Effector memory CD8-positive, alpha-beta T cell (primary cell): ENCODE data around the gene NTSR1.

Experiments
- ATAC-seq: fragments of 150-1000 bp; cut with Tn5 transposase; replicated peaks from 2 replicates; pipeline ENCODE4 v1.10.0; 2021; ENCODE audit warnings: mild to moderate bottlenecking, moderate library complexity
- DNase-seq, 3 experiments: peaks; one replicate each; pipeline ENCODE4 v3.0.0; 2021
- H3K27ac Mint-ChIP-seq, 2 donors: one replicate each; pipeline ENCODE4 v1.8.0; 2022; ENCODE audit warnings: mild to moderate bottlenecking in 2 of 2, mixed read lengths in 2 of 2, moderate library complexity in 2 of 2
- H3K27me3 Mint-ChIP-seq, 2 donors: one replicate each; pipeline ENCODE4 v1.8.0; 2022; ENCODE audit warnings: mixed read lengths in 2 of 2
- H3K36me3 Mint-ChIP-seq: one replicate; pipeline ENCODE4 v1.8.0; 2022; ENCODE audit warnings: mild to moderate bottlenecking, moderate library complexity, mixed read lengths; ENCODE audit not compliant: insufficient read depth
- H3K4me1 Mint-ChIP-seq, 2 donors: one replicate each; pipeline ENCODE4 v1.8.0; 2022; ENCODE audit warnings: low read depth in 2 of 2, mixed read lengths in 2 of 2
- H3K4me3 Mint-ChIP-seq, 2 donors: one replicate each; pipeline ENCODE4 v1.8.0; 2022; ENCODE audit warnings: mild to moderate bottlenecking in 2 of 2, mixed read lengths in 2 of 2, moderate library complexity in 2 of 2
- H3K9me3 Mint-ChIP-seq, 2 donors: one replicate each; pipeline ENCODE4 v1.8.0; 2022; ENCODE audit warnings: mixed read lengths in 2 of 2

Gene NTSR1

GRCh38 chr20:62722627-62723026, 14.0 kb downstream of the NTSR1 start:
- ATAC-seq, result no peak
- DNase-seq, result no peak
- peaks cover 5 to 13% of the 10 kb centered on the region in 2 donors for H3K9me3 Mint-ChIP-seq
- H3K4me1 Mint-ChIP-seq, result no peaks in the 10 kb centered on the region
- H3K4me3 Mint-ChIP-seq, result no peak overlapping the region
- H3K36me3 Mint-ChIP-seq, result no peaks in the 10 kb centered on the region
- peaks cover 0 to 35% of the 10 kb centered on the region in 2 donors for H3K27me3 Mint-ChIP-seq
- H3K27ac Mint-ChIP-seq, result no peak overlapping the region

GRCh38 chr20:62723351-62723750, 14.7 kb downstream of the NTSR1 start:
- no peak overlapping the region for H3K27ac Mint-ChIP-seq
- ATAC-seq (no peak), DNase-seq (no peak)
- peaks cover 0 to 2% of the 10 kb centered on the region in 2 donors for H3K4me1 Mint-ChIP-seq
- H3K9me3 Mint-ChIP-seq, result peaks cover 5 to 13% of the 10 kb centered on the region in 2 donors
- H3K27me3 Mint-ChIP-seq, result peaks cover 0 to 35% of the 10 kb centered on the region in 2 donors
- H3K36me3 Mint-ChIP-seq, result no peaks in the 10 kb centered on the region
- H3K4me3 Mint-ChIP-seq, result no peak overlapping the region

GRCh38 chr20:62723768-62724450, 15.3 kb downstream of the NTSR1 start:
- Mint-ChIP-seq H3K36me3 (no peaks in the 10 kb centered on the region), H3K27me3 (peaks cover 0 to 35% of the 10 kb centered on the region in 2 donors), H3K27ac (no peak overlapping the region), H3K4me1 (peaks cover 0 to 4% of the 10 kb centered on the region in 2 donors), H3K4me3 (no peak overlapping the region), H3K9me3 (peaks cover 5 to 13% of the 10 kb centered on the region in 2 donors)
- ATAC-seq, result no peak
- no peak for DNase-seq

GRCh38 chr20:62724692-62725595, 16.3 kb downstream of the NTSR1 start:
- ATAC-seq, result no peak
- peaks cover 0 to 35% of the 10 kb centered on the region in 2 donors for H3K27me3 Mint-ChIP-seq
- H3K36me3 Mint-ChIP-seq, result no peaks in the 10 kb centered on the region
- H3K9me3 Mint-ChIP-seq, result peaks cover 5 to 13% of the 10 kb centered on the region in 2 donors
- peaks cover 0 to 6% of the 10 kb centered on the region in 2 donors for H3K4me1 Mint-ChIP-seq
- H3K4me3 Mint-ChIP-seq, result no peak overlapping the region
- DNase-seq, result no peak
- no peak overlapping the region for H3K27ac Mint-ChIP-seq

- peaks cover 0 to 35% of the 10 kb centered on the region in 2 donors for H3K27me3 Mint-ChIP-seq
- H3K4me1 Mint-ChIP-seq, result peaks cover 0 to 6% of the 10 kb centered on the region in 2 donors
Measured at GRCh38 chr20:62725596-62726268, 17.1 kb downstream of the NTSR1 start.

GRCh38 chr20:62726276-62726675, 17.6 kb downstream of the NTSR1 start:
- H3K4me3 Mint-ChIP-seq, result no peak overlapping the region
- H3K4me1 Mint-ChIP-seq, result peaks cover 0 to 6% of the 10 kb centered on the region in 2 donors
- peaks cover 0 to 35% of the 10 kb centered on the region in 2 donors for H3K27me3 Mint-ChIP-seq
- DNase-seq (no peak), ATAC-seq (no peak)
- H3K27ac Mint-ChIP-seq, result peak overlapping the region in 1 of 2 donors; percentile 67
- no peaks in the 10 kb centered on the region for H3K36me3 Mint-ChIP-seq
- peaks cover 5 to 13% of the 10 kb centered on the region in 2 donors for H3K9me3 Mint-ChIP-seq

More at GRCh38 chr20:62725596-62726268, 17.1 kb downstream of the NTSR1 start:
- DNase-seq (no peak), ATAC-seq (no peak)
- Mint-ChIP-seq H3K9me3 (peaks cover 5 to 13% of the 10 kb centered on the region in 2 donors), H3K27ac (no peak overlapping the region), H3K36me3 (no peaks in the 10 kb centered on the region), H3K4me3 (no peak overlapping the region)

GRCh38 chr20:62726716-62727583, 18.3 kb downstream of the NTSR1 start:
- Mint-ChIP-seq H3K27me3 (peaks cover 0 to 32% of the 10 kb centered on the region in 2 donors), H3K4me3 (no peak overlapping the region), H3K9me3 (peaks cover 3 to 7% of the 10 kb centered on the region in 2 donors), H3K27ac (peak overlapping the region in 1 of 2 donors; percentile 67), H3K4me1 (peaks cover 0 to 6% of the 10 kb centered on the region in 2 donors), H3K36me3 (no peaks in the 10 kb centered on the region)
- DNase-seq (no peak), ATAC-seq (no peak)

- Mint-ChIP-seq H3K4me1 (peaks cover 0 to 8% of the 10 kb centered on the region in 2 donors), H3K27me3 (peaks cover 0 to 25% of the 10 kb centered on the region in 2 donors), H3K9me3 (peaks cover 0 to under 1% of the 10 kb centered on the region in 2 donors), H3K27ac (no peak overlapping the region), H3K36me3 (no peaks in the 10 kb centered on the region), H3K4me3 (no peak overlapping the region)
- ATAC-seq (no peak), DNase-seq (no peak)
Measured at GRCh38 chr20:62727584-62728027, 19.0 kb downstream of the NTSR1 start.

GRCh38 chr20:62728028-62728780, 19.6 kb downstream of the NTSR1 start:
- peaks cover 0 to 24% of the 10 kb centered on the region in 2 donors for H3K27me3 Mint-ChIP-seq
- peak overlapping the region; percentile 47 to 66 for H3K4me3 Mint-ChIP-seq
- H3K36me3 Mint-ChIP-seq, result no peaks in the 10 kb centered on the region

GRCh38 chr20:62728781-62729300, 20.2 kb downstream of the NTSR1 start:
- peak overlapping the region in 1 of 2 donors; percentile 44 for H3K27ac Mint-ChIP-seq
- no peaks in the 10 kb centered on the region for H3K36me3 Mint-ChIP-seq
- ATAC-seq (no peak), DNase-seq (no peak)
- peak overlapping the region in 1 of 2 donors; percentile 66 for H3K4me3 Mint-ChIP-seq
- no peaks in the 10 kb centered on the region for H3K9me3 Mint-ChIP-seq
- peaks cover 0 to 24% of the 10 kb centered on the region in 2 donors for H3K27me3 Mint-ChIP-seq
- peaks cover 0 to 9% of the 10 kb centered on the region in 2 donors for H3K4me1 Mint-ChIP-seq

More at GRCh38 chr20:62728028-62728780, 19.6 kb downstream of the NTSR1 start:
- no peak for DNase-seq
- no peaks in the 10 kb centered on the region for H3K9me3 Mint-ChIP-seq
- peaks cover 0 to 9% of the 10 kb centered on the region in 2 donors for H3K4me1 Mint-ChIP-seq
- peak overlapping the region in 1 of 2 donors; percentile 44 for H3K27ac Mint-ChIP-seq
- ATAC-seq, result no peak

GRCh38 chr20:62730481-62730880, 21.8 kb downstream of the NTSR1 start:
- DNase-seq (no peak), ATAC-seq (no peak)
- peaks cover 0 to 13% of the 10 kb centered on the region in 2 donors for H3K27me3 Mint-ChIP-seq
- no peaks in the 10 kb centered on the region for H3K9me3 Mint-ChIP-seq
- H3K4me3 Mint-ChIP-seq, result no peak overlapping the region
- peaks cover 0 to 9% of the 10 kb centered on the region in 2 donors for H3K4me1 Mint-ChIP-seq
- H3K27ac Mint-ChIP-seq, result no peak overlapping the region
- H3K36me3 Mint-ChIP-seq, result no peaks in the 10 kb centered on the region
